ENCODE results near the gene MGA. TPM values are rescaled to one million over a fixed set of nuclear protein-coding genes. Genes with fewer than 3 reads are reported as not detected.

MGA gene
- total RNA-seq, 1 donor from 2014 or later: 29.6 TPM

GRCh38 chr15:41634072-41634626 is 26.1 kb upstream of the MGA start:
- Histone ChIP-seq H3K27me3 (ENCODE audit: low read depth) (no peaks in the 10 kb centered on the region), H3K9me3 (replicated peaks) (no peaks in the 10 kb centered on the region), H3K4me1 (peaks cover 37% of the 10 kb centered on the region), H3K36me3 (no peaks in the 10 kb centered on the region), H3K27ac (replicated peaks) (no peak overlapping the region), H3K4me3 (no peak overlapping the region)
- no peak for DNase-seq
- TF ChIP-seq, protein P1, sequence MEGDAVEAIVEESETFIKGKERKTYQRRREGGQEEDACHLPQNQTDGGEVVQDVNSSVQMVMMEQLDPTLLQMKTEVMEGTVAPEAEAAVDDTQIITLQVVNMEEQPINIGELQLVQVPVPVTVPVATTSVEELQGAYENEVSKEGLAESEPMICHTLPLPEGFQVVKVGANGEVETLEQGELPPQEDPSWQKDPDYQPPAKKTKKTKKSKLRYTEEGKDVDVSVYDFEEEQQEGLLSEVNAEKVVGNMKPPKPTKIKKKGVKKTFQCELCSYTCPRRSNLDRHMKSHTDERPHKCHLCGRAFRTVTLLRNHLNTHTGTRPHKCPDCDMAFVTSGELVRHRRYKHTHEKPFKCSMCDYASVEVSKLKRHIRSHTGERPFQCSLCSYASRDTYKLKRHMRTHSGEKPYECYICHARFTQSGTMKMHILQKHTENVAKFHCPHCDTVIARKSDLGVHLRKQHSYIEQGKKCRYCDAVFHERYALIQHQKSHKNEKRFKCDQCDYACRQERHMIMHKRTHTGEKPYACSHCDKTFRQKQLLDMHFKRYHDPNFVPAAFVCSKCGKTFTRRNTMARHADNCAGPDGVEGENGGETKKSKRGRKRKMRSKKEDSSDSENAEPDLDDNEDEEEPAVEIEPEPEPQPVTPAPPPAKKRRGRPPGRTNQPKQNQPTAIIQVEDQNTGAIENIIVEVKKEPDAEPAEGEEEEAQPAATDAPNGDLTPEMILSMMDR (IDR thresholded peaks at IDR 0.05; ENCODE audit: borderline replicate concordance): no peak
- intact Hi-C loops (cut with micrococcal nuclease): no loop called here

DNA sequence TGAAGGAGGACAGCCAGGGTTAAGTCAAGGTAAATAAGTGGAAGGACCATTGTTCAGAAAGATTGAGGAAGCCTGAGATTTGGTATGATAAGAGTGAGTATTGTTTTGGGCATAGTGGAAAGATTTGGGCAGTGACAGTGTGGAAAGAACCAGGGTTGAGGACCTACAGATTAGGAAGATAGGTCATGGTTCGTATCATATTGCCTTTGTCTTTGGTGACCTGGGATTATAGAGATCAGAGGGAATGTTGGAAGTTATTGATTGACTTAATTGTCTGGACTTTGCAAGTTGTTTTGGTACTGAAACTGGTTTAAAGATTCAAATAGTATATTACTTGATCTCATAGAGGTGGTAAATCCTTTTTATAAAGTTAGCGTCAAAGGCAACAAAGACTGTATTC is 23.1 kb upstream of the MGA start:
- intact Hi-C loops (cut with micrococcal nuclease): no loop called here
- Histone ChIP-seq H3K4me1 (peaks cover 25% of the 10 kb centered on the region), H3K27me3 (ENCODE audit: low read depth) (no peaks in the 10 kb centered on the region), H3K27ac (replicated peaks) (no peak overlapping the region), H3K9me3 (replicated peaks) (no peaks in the 10 kb centered on the region), H3K4me3 (no peak overlapping the region), H3K36me3 (no peaks in the 10 kb centered on the region)
- TF ChIP-seq, protein P1 (IDR thresholded peaks at IDR 0.05; ENCODE audit: borderline replicate concordance): no peak
- no peak for DNase-seq

GRCh38 chr15:41640985-41641384 is 19.2 kb upstream of the MGA start:
- H3K9me3 ChIP-seq (replicated peaks): no peaks in the 10 kb centered on the region
- no peaks in the 10 kb centered on the region for H3K36me3 ChIP-seq
- TF ChIP-seq, protein P1 (IDR thresholded peaks at IDR 0.05; ENCODE audit: borderline replicate concordance): no peak
- no peak for DNase-seq
- H3K4me3 ChIP-seq: no peak overlapping the region
- no peaks in the 10 kb centered on the region for H3K4me1 ChIP-seq
- H3K27ac ChIP-seq (replicated peaks): no peak overlapping the region
- intact Hi-C loops (cut with micrococcal nuclease): no loop called here
- H3K27me3 ChIP-seq (ENCODE audit: low read depth): no peaks in the 10 kb centered on the region

GRCh38 chr15:41647262-41647661 is 12.9 kb upstream of the MGA start:
- intact Hi-C loops (cut with micrococcal nuclease): no loop called here
- Histone ChIP-seq H3K36me3 (no peaks in the 10 kb centered on the region), H3K27ac (replicated peaks) (no peak overlapping the region), H3K27me3 (ENCODE audit: low read depth) (no peaks in the 10 kb centered on the region), H3K4me1 (no peaks in the 10 kb centered on the region), H3K9me3 (replicated peaks) (peaks cover 12% of the 10 kb centered on the region), H3K4me3 (no peak overlapping the region)
- DNase-seq: no peak
- TF ChIP-seq, protein P1 (IDR thresholded peaks at IDR 0.05; ENCODE audit: borderline replicate concordance): no peak

- Histone ChIP-seq H3K27me3 (ENCODE audit: low read depth) (no peaks in the 10 kb centered on the region), H3K4me1 (no peaks in the 10 kb centered on the region)
These were observed 12.1 kb upstream of the MGA start for GRCh38 chr15:41648097-41648496.

More at GRCh38 chr15:41648097-41648496, 12.1 kb upstream of the MGA start:
- H3K27ac ChIP-seq (replicated peaks): no peak overlapping the region
- no peaks in the 10 kb centered on the region for H3K36me3 ChIP-seq
- TF ChIP-seq, protein P1 (IDR thresholded peaks at IDR 0.05; ENCODE audit: borderline replicate concordance): no peak
- no peak for DNase-seq
- intact Hi-C loops (cut with micrococcal nuclease): no loop called here
- no peak overlapping the region for H3K4me3 ChIP-seq
- H3K9me3 ChIP-seq (replicated peaks): peaks cover 12% of the 10 kb centered on the region
